BLaER1 treated with 17β-estradiol and CSF1 and Interleukin-3, amounts not matched to agents 10 nM and 100 nM (cell line): ENCODE data around the gene ALDH1B1.

ENCODE experiments used
- H3K27ac ChIP-seq, 11 experiments: shearing (Covaris generic); formaldehyde crosslinking; 2 replicates each; pipeline ENCODE4 v1.8.1; 2022
- H3K27me3 ChIP-seq, 11 experiments: shearing (Covaris generic); formaldehyde crosslinking; 2 replicates each; pipeline ENCODE4 v1.8.1; 2022
- H3K36me3 ChIP-seq, 11 experiments: shearing (Covaris generic); formaldehyde crosslinking; 2 replicates each; pipeline ENCODE4 v1.8.1; 2022
- H3K4me1 ChIP-seq, 10 experiments: shearing (Covaris generic); formaldehyde crosslinking; 2 replicates each; pipeline ENCODE4 v1.8.1; 2022
- H3K4me2 ChIP-seq, 11 experiments: shearing (Covaris generic); formaldehyde crosslinking; 2 replicates each; pipeline ENCODE4 v1.8.1; 2022
- H3K4me3 ChIP-seq, 10 experiments: shearing (Covaris generic); formaldehyde crosslinking; 2 replicates each; pipeline ENCODE4 v1.8.1; 2022
- H3K9ac ChIP-seq, 11 experiments: shearing (Covaris generic); formaldehyde crosslinking; 2 replicates each; pipeline ENCODE4 v1.8.1; 2022
- H3K9me3 ChIP-seq, 11 experiments: shearing (Covaris generic); formaldehyde crosslinking; replicated peaks in 1 of 11; 2 replicates each; pipeline ENCODE4 v1.8.1; 2022
- H4K20me1 ChIP-seq, 11 experiments: shearing (Covaris generic); formaldehyde crosslinking; 2 replicates each; pipeline ENCODE4 v1.8.1; 2022
- Cebpa-rat ChIP-seq, 11 experiments: shearing (Covaris generic); IDR thresholded peaks; 2 replicates each; pipeline ENCODE4 v1.8.1; 2022

ALDH1B1 gene

GRCh38 chr9:38401994-38402393 lies 9.5 kb downstream of the ALDH1B1 start:
- Histone ChIP-seq H3K4me3 (no peak overlapping the region), H3K36me3 (peaks cover 4 to 26% (median 17%) of the 10 kb centered on the region in 11 experiments; a peak in 21 of 22 replicates), H3K9ac (no peak overlapping the region), H3K4me1 (peaks cover 0 to 10% (median 7%) of the 10 kb centered on the region in 10 experiments; a peak in 11 of 20 replicates), H3K27ac (no peak overlapping the region), H3K4me2 (no peak overlapping the region), H3K9me3 (no peaks in the 10 kb centered on the region), H4K20me1 (peaks cover 0 to 23% (median 7%) of the 10 kb centered on the region in 11 experiments; a peak in 8 of 22 replicates), H3K27me3 (no peaks in the 10 kb centered on the region)
- no peak for TF ChIP-seq Cebpa-rat (IDR thresholded peaks at IDR 0.05)

- H3K4me2 ChIP-seq, result no peak overlapping the region
- H3K4me1 ChIP-seq, result peaks cover 0 to 10% (median 7%) of the 10 kb centered on the region in 10 experiments; a peak in 11 of 20 replicates
- peaks cover 0 to 4% (median 0%) of the 10 kb centered on the region in 11 experiments; a peak in 4 of 22 replicates for H4K20me1 ChIP-seq
- no peak overlapping the region for H3K4me3 ChIP-seq
- no peaks in the 10 kb centered on the region for H3K9me3 ChIP-seq
- no peak overlapping the region for H3K27ac ChIP-seq
- no peak overlapping the region for H3K9ac ChIP-seq
- no peaks in the 10 kb centered on the region for H3K27me3 ChIP-seq
- peaks cover 0 to 4% (median 0%) of the 10 kb centered on the region in 11 experiments; a peak in 1 of 22 replicates for H3K36me3 ChIP-seq
- TF ChIP-seq Cebpa-rat (IDR thresholded peaks at IDR 0.05), result no peak
Observed at GRCh38 chr9:38404314-38404713, 11.8 kb downstream of the ALDH1B1 start.

- Histone ChIP-seq H3K27me3 (no peaks in the 10 kb centered on the region), H3K4me2 (no peak overlapping the region), H3K9me3 (no peaks in the 10 kb centered on the region), H3K27ac (no peak overlapping the region), H3K9ac (no peak overlapping the region), H3K4me3 (no peak overlapping the region), H3K36me3 (no peaks in the 10 kb centered on the region), H3K4me1 (peaks cover 0 to 9% (median 7%) of the 10 kb centered on the region in 10 experiments; a peak in 11 of 20 replicates), H4K20me1 (no peaks in the 10 kb centered on the region; a peak in 1 of 22 replicates)
- no peak for TF ChIP-seq Cebpa-rat (IDR thresholded peaks at IDR 0.05)
Observed at GRCh38 chr9:38405785-38406184, 13.3 kb downstream of the ALDH1B1 start.

DNA sequence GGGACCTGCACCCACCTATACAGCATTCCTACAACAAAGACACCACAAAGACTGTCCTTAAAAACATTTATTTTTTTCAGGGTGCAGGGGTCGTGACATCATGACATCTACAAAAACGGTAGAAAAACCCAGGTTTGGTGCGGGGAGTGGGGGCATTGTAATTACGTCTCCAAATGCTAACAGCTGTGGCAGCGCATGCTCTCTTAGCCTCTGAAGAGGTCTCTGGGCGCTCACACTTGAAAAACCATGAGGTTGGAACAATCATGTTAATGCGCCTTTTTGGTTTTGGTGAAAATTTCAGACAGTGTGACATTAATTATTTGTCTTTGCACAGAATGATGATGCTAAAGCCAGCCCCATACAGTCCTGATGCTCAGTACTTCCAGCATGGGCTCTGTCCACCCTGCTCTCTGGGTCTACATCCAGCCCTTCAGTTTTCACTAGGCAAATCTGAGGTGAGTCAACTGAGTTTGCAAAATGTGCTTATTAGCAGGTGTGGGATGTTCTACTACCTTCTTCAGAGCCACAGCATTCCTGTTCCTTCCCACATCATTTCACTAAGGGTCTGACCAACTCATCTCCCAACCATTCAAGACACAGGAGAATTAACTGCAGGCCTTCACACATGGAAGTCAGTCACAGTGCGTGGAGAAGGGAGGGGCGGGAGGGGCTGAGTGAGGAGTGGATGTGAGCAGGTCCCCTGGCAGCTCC lies 14.1 kb downstream of the ALDH1B1 start:
- no peak for TF ChIP-seq Cebpa-rat (IDR thresholded peaks at IDR 0.05)

GRCh38 chr9:38408719-38409118 lies 16.2 kb downstream of the ALDH1B1 start:
- no peak overlapping the region for H3K9ac ChIP-seq
- no peak overlapping the region for H3K4me3 ChIP-seq
- no peaks in the 10 kb centered on the region for H3K27me3 ChIP-seq
- H3K4me2 ChIP-seq, result no peak overlapping the region
- no peaks in the 10 kb centered on the region for H4K20me1 ChIP-seq
- no peak overlapping the region for H3K27ac ChIP-seq
- TF ChIP-seq Cebpa-rat (IDR thresholded peaks at IDR 0.05), result no peak
- no peaks in the 10 kb centered on the region for H3K36me3 ChIP-seq
- H3K9me3 ChIP-seq, result no peaks in the 10 kb centered on the region
- H3K4me1 ChIP-seq, result no peaks in the 10 kb centered on the region

More for the DNA sequence above, 14.1 kb downstream of the ALDH1B1 start:
- Histone ChIP-seq H3K36me3 (no peaks in the 10 kb centered on the region), H3K4me1 (peaks cover 0 to 9% (median 7%) of the 10 kb centered on the region in 10 experiments; a peak in 11 of 20 replicates), H3K9me3 (no peaks in the 10 kb centered on the region), H3K9ac (no peak overlapping the region), H4K20me1 (no peaks in the 10 kb centered on the region; a peak in 1 of 22 replicates), H3K27me3 (no peaks in the 10 kb centered on the region), H3K27ac (no peak overlapping the region), H3K4me2 (no peak overlapping the region), H3K4me3 (no peak overlapping the region)

GRCh38 chr9:38412751-38413150 lies 20.2 kb downstream of the ALDH1B1 start:
- H3K27ac ChIP-seq, result no peak overlapping the region
- no peak overlapping the region for H3K4me3 ChIP-seq
- TF ChIP-seq Cebpa-rat (IDR thresholded peaks at IDR 0.05), result no peak
- H3K9me3 ChIP-seq, result no peaks in the 10 kb centered on the region
- no peaks in the 10 kb centered on the region for H3K4me1 ChIP-seq
- no peak overlapping the region for H3K9ac ChIP-seq
- H4K20me1 ChIP-seq, result no peaks in the 10 kb centered on the region; a peak in 1 of 22 replicates
- no peak overlapping the region for H3K4me2 ChIP-seq
- H3K36me3 ChIP-seq, result no peaks in the 10 kb centered on the region
- H3K27me3 ChIP-seq, result no peaks in the 10 kb centered on the region

DNA sequence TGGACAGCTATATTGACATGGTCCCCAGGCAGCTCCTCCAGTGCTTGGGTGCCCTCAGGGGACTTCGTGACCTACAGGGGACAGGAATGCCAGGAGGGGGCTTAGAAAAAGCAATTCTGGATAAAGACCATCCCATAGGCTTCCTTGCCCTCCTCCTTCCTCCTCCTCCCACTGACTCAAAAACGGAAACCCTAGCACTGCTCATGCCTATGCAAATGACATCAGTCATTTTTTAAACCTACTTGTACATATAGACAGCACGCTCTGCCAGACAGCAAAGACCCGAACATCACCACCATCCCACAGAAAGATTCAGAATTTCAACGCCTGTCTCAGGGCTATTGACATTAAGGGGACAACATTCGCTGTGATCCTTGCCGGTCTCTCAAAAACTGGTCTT lies 20.8 kb downstream of the ALDH1B1 start:
- Histone ChIP-seq H3K4me2 (no peak overlapping the region), H3K9me3 (no peaks in the 10 kb centered on the region), H3K27ac (no peak overlapping the region), H3K36me3 (no peaks in the 10 kb centered on the region), H3K4me1 (no peaks in the 10 kb centered on the region), H3K9ac (no peak overlapping the region), H3K4me3 (no peak overlapping the region), H4K20me1 (no peaks in the 10 kb centered on the region; a peak in 1 of 22 replicates), H3K27me3 (no peaks in the 10 kb centered on the region)
- no peak for TF ChIP-seq Cebpa-rat (IDR thresholded peaks at IDR 0.05)

DNA sequence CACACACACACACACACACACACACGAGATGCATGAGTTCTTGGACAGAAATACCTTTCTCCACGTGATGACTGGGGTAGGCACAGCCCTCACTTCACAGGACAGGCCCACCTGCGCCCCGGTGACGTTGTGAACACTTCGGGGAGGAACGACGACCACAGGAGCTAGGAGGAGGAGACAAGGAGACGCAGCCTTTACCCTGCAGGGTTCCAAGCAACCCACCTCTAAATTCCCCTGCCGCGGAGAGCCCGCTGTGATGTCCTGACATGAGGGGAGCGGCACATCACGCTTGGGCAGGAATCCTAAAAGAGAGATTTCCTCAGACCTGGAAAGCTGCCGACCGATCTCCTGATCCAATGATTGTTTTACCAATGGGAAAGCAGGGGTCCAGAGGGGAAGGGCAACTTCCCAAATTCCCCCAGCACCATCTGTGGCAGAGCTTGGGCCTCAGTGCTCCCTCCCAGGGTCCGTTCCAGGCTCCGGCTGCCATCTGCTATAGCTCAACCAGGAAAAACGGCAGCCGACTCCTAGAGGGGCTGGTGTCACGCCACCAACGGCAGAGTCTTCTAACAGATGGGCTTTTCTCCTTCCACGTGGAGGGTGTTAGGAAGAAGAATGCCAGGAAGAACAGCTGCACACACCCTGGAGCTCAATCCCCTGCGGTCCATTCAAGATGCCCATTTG lies 21.7 kb downstream of the ALDH1B1 start:
- Histone ChIP-seq H3K27ac (no peak overlapping the region), H3K27me3 (no peaks in the 10 kb centered on the region), H3K4me2 (no peak overlapping the region), H3K9me3 (no peaks in the 10 kb centered on the region), H3K36me3 (no peaks in the 10 kb centered on the region), H3K9ac (no peak overlapping the region), H4K20me1 (no peaks in the 10 kb centered on the region; a peak in 1 of 22 replicates), H3K4me3 (no peak overlapping the region), H3K4me1 (no peaks in the 10 kb centered on the region)
- no peak for TF ChIP-seq Cebpa-rat (IDR thresholded peaks at IDR 0.05)

DNA sequence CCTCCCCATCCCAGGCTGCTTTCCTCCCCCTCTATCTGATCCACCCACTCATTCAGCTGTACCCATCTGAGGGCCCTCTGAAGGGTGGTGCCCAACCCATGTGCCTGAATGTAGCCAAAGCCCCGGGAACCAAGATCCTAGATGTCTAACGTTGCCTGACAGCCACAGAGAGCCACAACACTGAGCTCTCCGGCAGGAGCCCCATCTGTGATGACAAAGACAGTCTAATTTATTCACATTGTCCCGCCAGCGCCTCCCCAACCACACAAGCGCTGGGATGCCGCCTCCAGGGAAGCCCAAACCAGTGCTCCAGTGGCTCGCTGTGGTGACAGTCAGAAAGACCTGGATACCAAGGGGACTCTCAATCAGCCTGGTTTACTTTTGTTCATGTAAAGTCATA lies 23.4 kb downstream of the ALDH1B1 start:
- Histone ChIP-seq H3K4me2 (no peak overlapping the region), H3K27me3 (peaks cover 0 to 2% (median 0%) of the 10 kb centered on the region in 11 experiments; a peak in 4 of 22 replicates)

More for the DNA sequence above, 23.4 kb downstream of the ALDH1B1 start:
- Histone ChIP-seq H3K36me3 (no peaks in the 10 kb centered on the region), H3K4me3 (no peak overlapping the region), H3K27ac (no peak overlapping the region), H4K20me1 (no peaks in the 10 kb centered on the region; a peak in 1 of 22 replicates), H3K4me1 (no peaks in the 10 kb centered on the region), H3K9ac (no peak overlapping the region), H3K9me3 (no peaks in the 10 kb centered on the region)
- no peak for TF ChIP-seq Cebpa-rat (IDR thresholded peaks at IDR 0.05)
